CD4-positive, alpha-beta memory T cell (primary cell): ENCODE measurements around the gene COASY. TPM values are rescaled to one million over a fixed set of nuclear protein-coding genes. Genes with fewer than 3 reads are reported as not detected.
A peak's percentile ranks its signal among the peaks of the same experiment; 100 is the strongest.

Experiments used
- CTCF ChIA-PET: fragments of 350-600 bp; sonication (Branson Sonifier 250); formaldehyde crosslinking; loops from one replicate; lab custom pipeline; 2021; ENCODE audit warnings: inconsistent platforms; ENCODE audit not compliant: partially characterized antibody; lab: Charles Lee
- POLR2A ChIA-PET: fragments of 350-600 bp; sonication (Branson Sonifier 250); formaldehyde crosslinking; loops from one replicate; lab custom pipeline; 2021; ENCODE audit not compliant: partially characterized antibody; lab: Charles Lee
- DNase-seq, 5 donors: peaks; one replicate each; pipeline versions ENCODE4 v3.0.0 to v3.0.0-alpha.2; 2020 to 2022; ENCODE audit warnings: mixed read lengths in 1 of 5
- H3K27ac ChIP-seq: one replicate; pipeline ENCODE4 v1.7.0; 2013; ENCODE audit warnings: low read depth, low read length
- H3K27me3 ChIP-seq: 2 replicates; pipeline ENCODE4 v1.7.0; 2013; ENCODE audit warnings: mild to moderate bottlenecking, low read length, moderate library complexity; ENCODE audit not compliant: insufficient read depth
- H3K36me3 ChIP-seq: 2 replicates; pipeline ENCODE4 v1.7.0; 2013; ENCODE audit warnings: mild to moderate bottlenecking, low read length, moderate library complexity; ENCODE audit not compliant: insufficient read depth
- H3K4me1 ChIP-seq: 2 replicates; pipeline ENCODE4 v1.7.0; 2013; ENCODE audit warnings: mild to moderate bottlenecking, low read length, moderate library complexity; ENCODE audit not compliant: insufficient read depth
- H3K4me3 ChIP-seq, 2 donors: one replicate each; pipeline ENCODE4 v1.7.0; 2013; ENCODE audit warnings: low read length in 2 of 2, mild to moderate bottlenecking in 1 of 2
- H3K9me3 ChIP-seq, 2 donors: one replicate each; pipeline ENCODE4 v1.7.0; 2013; ENCODE audit warnings: low read length in 2 of 2, control low read depth in 1 of 2; ENCODE audit not compliant: control insufficient read depth in 1 of 2
- H3K27ac Mint-ChIP-seq, 7 donors: one replicate each; pipeline ENCODE4 v1.8.0; 2020 to 2021; ENCODE audit warnings: mixed read lengths in 7 of 7, mild to moderate bottlenecking in 6 of 7, inconsistent platforms in 3 of 7, moderate library complexity in 3 of 7
- H3K27me3 Mint-ChIP-seq, 2 donors: one replicate each; pipeline ENCODE4 v1.8.0; 2020 to 2021; ENCODE audit warnings: mixed read lengths in 2 of 2
- H3K36me3 Mint-ChIP-seq, 2 donors: one replicate each; pipeline ENCODE4 v1.8.0; 2020 to 2021; ENCODE audit warnings: mixed read lengths in 2 of 2, inconsistent platforms in 1 of 2, mild to moderate bottlenecking in 1 of 2
- H3K4me1 Mint-ChIP-seq, 4 donors: one replicate each; pipeline ENCODE4 v1.8.0; 2020 to 2021; ENCODE audit warnings: mixed read lengths in 4 of 4, mild to moderate bottlenecking in 1 of 4
- H3K4me3 Mint-ChIP-seq, 8 donors: one replicate each; pipeline ENCODE4 v1.8.0; 2020 to 2021; ENCODE audit warnings: mixed read lengths in 8 of 8, mild to moderate bottlenecking in 7 of 8, moderate library complexity in 6 of 8, inconsistent platforms in 3 of 8
- H3K9me3 Mint-ChIP-seq, 8 donors: one replicate each; pipeline ENCODE4 v1.8.0; 2020 to 2021; ENCODE audit warnings: mixed read lengths in 8 of 8, mild to moderate bottlenecking in 5 of 8, inconsistent platforms in 3 of 8, moderate library complexity in 1 of 8
- intact Hi-C: fragments of 100-400 bp; cut with micrococcal nuclease; formaldehyde crosslinking; loops from one replicate; pipeline ENCODE4 v1.15.1; 2023
- polyA plus RNA-seq, 2 donors: library from polyadenylated mRNA; unstranded; fragments of 300-500 nt; fragmentation: Illumina TruSeq; gene quantifications; one replicate each; pipeline ENCODE4 v1.2.3, GENCODE V29; 2021
- total RNA-seq, 2 experiments: library from RNA; stranded (reverse); gene quantifications; one replicate each; pipeline ENCODE4 v1.2.3, GENCODE V29; 2021

COASY gene
- total and polyA plus RNA-seq, 4 experiments from 2014 or later: 44.6 to 71.1 (median 65.6) TPM

DNA sequence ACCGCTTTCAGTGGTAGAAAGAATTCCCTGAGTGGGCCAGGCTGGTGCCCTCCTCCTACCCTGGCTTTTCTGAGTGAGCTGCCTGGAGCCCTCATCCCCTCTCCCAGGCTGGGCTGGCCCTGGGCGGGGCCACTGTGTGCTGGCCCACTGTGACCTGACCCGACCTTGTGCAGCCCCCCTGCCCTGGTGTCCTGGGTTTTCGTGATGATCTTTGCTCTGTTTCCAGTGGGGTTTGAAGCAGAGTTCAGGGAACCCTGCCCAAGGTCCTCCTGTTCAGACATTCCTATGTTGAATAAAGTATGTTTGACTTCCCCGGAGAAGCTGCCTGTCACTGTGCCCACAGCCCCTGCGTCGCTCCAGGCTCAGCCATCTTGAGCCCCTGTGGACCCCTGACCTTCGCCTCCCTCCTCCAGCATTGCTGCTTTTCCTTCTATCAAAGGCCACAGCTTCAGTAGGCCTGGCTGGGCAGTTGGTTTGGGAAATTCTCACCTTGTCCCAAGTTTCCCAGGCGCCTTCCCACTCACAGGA is 39.6 kb upstream of the COASY start:
- Mint-ChIP-seq H3K4me3 (no peak overlapping the region), H3K9me3 (no peaks in the 10 kb centered on the region), H3K36me3 (peaks cover 0 to 7% of the 10 kb centered on the region in 2 donors), H3K27me3 (no peaks in the 10 kb centered on the region), H3K4me1 (peaks cover 4 to 14% (median 6%) of the 10 kb centered on the region in 4 donors), H3K27ac (peak overlapping the region in 1 of 7 donors; percentile 29)
- CTCF ChIA-PET: interaction anchor here (0.6 to 9.2 kb wide), 2 partner anchors 91 to 96 kb away, joined by 3 to 86 read pairs; no protein-coding TSS in a partner anchor
- Histone ChIP-seq H3K4me3 (no peak overlapping the region), H3K27ac (no peak overlapping the region), H3K9me3 (no peaks in the 10 kb centered on the region), H3K36me3 (no peaks in the 10 kb centered on the region), H3K4me1 (peaks cover 6% of the 10 kb centered on the region), H3K27me3 (no peaks in the 10 kb centered on the region)
- intact Hi-C loops: no loop called here
- POLR2A ChIA-PET: no interaction called here
- DNase-seq: no peak

DNA sequence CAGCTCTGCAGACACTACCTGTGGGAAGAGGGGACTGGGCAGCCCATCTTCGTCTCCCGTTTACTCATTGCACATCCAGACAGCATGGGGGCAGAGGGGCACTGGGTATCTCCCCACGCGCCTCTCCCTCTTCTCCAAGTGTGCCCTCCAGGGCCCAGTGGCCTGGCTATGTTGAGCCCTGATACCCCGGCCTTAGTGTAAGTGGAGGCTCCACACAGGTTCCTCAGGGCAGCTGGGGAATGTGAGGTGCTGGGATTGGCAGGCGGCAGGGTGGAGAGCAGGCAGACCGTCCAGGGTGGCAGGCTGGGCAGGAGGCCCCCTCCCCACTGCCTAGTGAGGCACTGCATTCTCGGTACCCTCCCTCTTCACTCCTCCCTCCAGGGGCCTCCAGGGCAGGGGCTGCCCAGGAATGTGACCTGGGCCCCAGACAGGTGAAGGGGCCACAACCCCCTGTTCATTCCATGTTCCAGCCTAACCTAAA is 39.1 kb upstream of the COASY start:
- no peaks in the 10 kb centered on the region for H3K9me3 Mint-ChIP-seq
- intact Hi-C loops: no loop called here
- Histone ChIP-seq H3K9me3 (no peaks in the 10 kb centered on the region), H3K27me3 (no peaks in the 10 kb centered on the region), H3K36me3 (no peaks in the 10 kb centered on the region), H3K4me1 (peaks cover 1% of the 10 kb centered on the region), H3K27ac (no peak overlapping the region), H3K4me3 (no peak overlapping the region)
- ChIA-PET POLR2A (no interaction called here), CTCF (interaction anchor here (0.6 to 9.2 kb wide), 2 partner anchors 92 to 97 kb away, joined by 3 to 86 read pairs; no protein-coding TSS in a partner anchor)
- no peak overlapping the region for H3K27ac Mint-ChIP-seq
- H3K27me3 Mint-ChIP-seq: no peaks in the 10 kb centered on the region
- DNase-seq: no peak
- H3K4me3 Mint-ChIP-seq: no peak overlapping the region
- peaks cover 2 to 11% (median 5%) of the 10 kb centered on the region in 4 donors for H3K4me1 Mint-ChIP-seq
- H3K36me3 Mint-ChIP-seq: peaks cover 0 to 7% of the 10 kb centered on the region in 2 donors

DNA sequence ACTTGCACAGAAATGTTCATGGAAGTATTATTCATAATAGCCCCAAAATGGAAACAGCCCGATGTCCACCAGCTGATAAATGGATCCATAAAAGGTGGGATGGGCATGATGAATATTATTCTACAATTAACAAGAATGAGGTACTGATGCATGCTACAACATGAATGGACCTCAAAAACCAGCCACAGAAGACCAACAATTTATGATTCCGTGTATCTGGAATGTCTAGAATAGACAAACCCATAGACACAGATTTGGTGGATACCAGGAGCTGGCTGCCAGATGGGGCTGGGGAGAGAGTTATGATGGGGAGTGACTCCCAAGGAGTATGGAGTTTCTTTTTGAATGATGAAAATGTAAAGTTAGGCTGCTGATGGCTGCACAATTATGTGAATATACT is 36.7 kb upstream of the COASY start:
- Histone ChIP-seq H3K9me3 (no peaks in the 10 kb centered on the region), H3K36me3 (no peaks in the 10 kb centered on the region), H3K4me3 (no peak overlapping the region), H3K27me3 (no peaks in the 10 kb centered on the region), H3K4me1 (peaks cover 13% of the 10 kb centered on the region), H3K27ac (no peak overlapping the region)
- Mint-ChIP-seq H3K27me3 (no peaks in the 10 kb centered on the region), H3K27ac (no peak overlapping the region), H3K4me1 (peaks cover 5 to 27% (median 14%) of the 10 kb centered on the region in 4 donors), H3K4me3 (no peak overlapping the region), H3K36me3 (peaks cover 0 to 7% of the 10 kb centered on the region in 2 donors), H3K9me3 (no peaks in the 10 kb centered on the region)
- ChIA-PET CTCF (interaction anchor here (0.6 to 1.1 kb wide), 2 partner anchors 303 to 439 kb away, joined by 3 read pairs; no protein-coding TSS in a partner anchor), POLR2A (no interaction called here)
- no peak for DNase-seq
- intact Hi-C loops: no loop called here

DNA sequence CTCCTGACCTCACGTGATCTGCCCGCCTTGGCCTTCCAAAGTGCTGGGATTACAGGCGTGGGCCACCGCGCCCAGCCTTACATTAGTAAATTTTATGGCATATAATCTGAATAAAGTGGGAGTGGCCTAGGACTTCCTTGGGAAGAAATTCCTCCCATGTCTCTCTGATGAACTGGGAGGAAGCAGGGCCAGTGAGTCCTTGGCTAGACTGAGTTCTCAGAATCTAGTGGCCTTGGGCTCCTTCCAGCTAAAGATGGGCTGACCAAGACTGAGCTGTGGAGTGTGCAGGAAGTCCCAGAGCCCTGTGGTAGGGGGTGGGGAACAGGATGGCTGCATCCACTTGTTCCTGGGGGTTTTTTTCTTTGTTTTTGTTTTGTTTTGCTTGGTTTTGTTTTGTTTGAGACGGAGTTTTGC is 35.9 kb upstream of the COASY start:
- no peak for DNase-seq
- peak overlapping the region in 1 of 7 donors; percentile 35 for H3K27ac Mint-ChIP-seq
- peaks cover 11 to 35% (median 21%) of the 10 kb centered on the region in 4 donors for H3K4me1 Mint-ChIP-seq
- Histone ChIP-seq H3K27me3 (no peaks in the 10 kb centered on the region), H3K4me3 (no peak overlapping the region), H3K36me3 (no peaks in the 10 kb centered on the region), H3K4me1 (peaks cover 21% of the 10 kb centered on the region), H3K9me3 (no peaks in the 10 kb centered on the region), H3K27ac (no peak overlapping the region)
- peaks cover 0 to 7% of the 10 kb centered on the region in 2 donors for H3K36me3 Mint-ChIP-seq
- intact Hi-C loops: no loop called here
- H3K9me3 Mint-ChIP-seq: no peaks in the 10 kb centered on the region
- H3K27me3 Mint-ChIP-seq: no peaks in the 10 kb centered on the region
- H3K4me3 Mint-ChIP-seq: peak overlapping the region in 1 of 8 donors; percentile 41
- CTCF ChIA-PET: interaction anchor here (1.5 to 1.8 kb wide), 3 partner anchors 8 to 98 kb away, joined by 3 to 8 read pairs (median 7); no protein-coding TSS in a partner anchor
- POLR2A ChIA-PET: interaction anchor here (1.7 kb wide), 1 partner anchor 137 kb away, joined by 4 read pairs; the partner anchor contains the start of gene STAT3

DNA sequence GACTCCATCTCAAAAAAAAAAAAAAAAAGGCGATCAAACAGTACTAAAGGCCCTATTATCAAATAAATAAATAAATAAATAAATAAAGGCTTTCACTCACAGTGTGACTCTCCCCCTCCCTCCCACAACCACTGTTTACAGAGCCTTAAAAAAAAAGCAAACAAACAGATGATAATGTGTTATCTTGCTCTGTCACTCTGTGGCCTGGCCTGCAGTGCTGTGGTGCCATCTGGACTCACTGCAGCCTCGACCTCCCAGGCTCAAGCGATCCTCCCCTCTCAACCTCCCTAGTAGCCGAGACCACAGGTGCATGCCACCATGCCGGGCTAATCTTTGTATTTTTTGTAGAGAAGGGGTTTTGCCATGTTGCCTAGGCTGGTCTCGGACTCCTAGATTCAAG is 34.0 kb upstream of the COASY start:
- Histone ChIP-seq H3K27ac (no peak overlapping the region), H3K36me3 (no peaks in the 10 kb centered on the region), H3K4me3 (no peak overlapping the region), H3K27me3 (no peaks in the 10 kb centered on the region), H3K4me1 (peaks cover 29% of the 10 kb centered on the region), H3K9me3 (no peaks in the 10 kb centered on the region)
- Mint-ChIP-seq H3K27me3 (no peaks in the 10 kb centered on the region), H3K27ac (no peak overlapping the region), H3K4me3 (no peak overlapping the region), H3K4me1 (peaks cover 17 to 44% (median 29%) of the 10 kb centered on the region in 4 donors), H3K9me3 (no peaks in the 10 kb centered on the region), H3K36me3 (no peaks in the 10 kb centered on the region)
- POLR2A ChIA-PET: interaction anchor here (0.5 to 1.7 kb wide), 4 partner anchors 27 to 662 kb away, joined by 3 to 4 read pairs (median 4); partner anchors contain the start of gene STAT3
- intact Hi-C loops: loop anchor here (1.0 kb wide), 2 partner anchors 11 to 100 kb away; no protein-coding TSS in a partner anchor
- CTCF ChIA-PET: interaction anchor here (0.6 to 1.8 kb wide), 11 partner anchors 10 to 216 kb away, joined by 3 to 9 read pairs (median 5); partner anchors contain the start of genes CAVIN1 and STAT3
- DNase-seq: no peak

DNA sequence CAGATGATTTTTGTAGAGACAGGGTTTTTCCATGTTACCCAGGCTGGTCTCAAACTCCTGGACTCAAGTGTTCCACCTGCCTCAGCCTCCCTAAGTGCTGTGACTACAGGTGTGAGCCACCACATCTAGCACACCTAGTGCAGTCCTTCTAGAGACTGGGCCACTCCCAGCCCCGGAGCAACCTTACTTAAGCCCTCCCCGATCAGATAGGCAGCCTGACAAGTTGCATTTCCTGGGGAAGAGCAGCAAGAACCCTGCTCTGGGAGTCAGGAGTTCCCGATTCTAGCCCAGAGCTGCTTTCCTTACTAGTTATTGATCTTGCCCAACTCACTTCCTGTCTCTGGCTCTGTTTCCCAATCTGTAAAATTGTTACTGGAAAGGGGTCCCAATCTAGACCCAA is 32.9 kb upstream of the COASY start:
- Mint-ChIP-seq H3K36me3 (no peaks in the 10 kb centered on the region), H3K4me3 (peak overlapping the region in 1 of 8 donors; percentile 5), H3K9me3 (no peaks in the 10 kb centered on the region), H3K27ac (peak overlapping the region in 2 of 7 donors; percentile 24 to 36), H3K4me1 (peaks cover 17 to 48% (median 34%) of the 10 kb centered on the region in 4 donors), H3K27me3 (no peaks in the 10 kb centered on the region)
- H3K27ac ChIP-seq: no peak overlapping the region
- H3K4me3 ChIP-seq: no peak overlapping the region
- H3K27me3 ChIP-seq: no peaks in the 10 kb centered on the region
- H3K36me3 ChIP-seq: no peaks in the 10 kb centered on the region
- H3K9me3 ChIP-seq: no peaks in the 10 kb centered on the region
- intact Hi-C loops: no loop called here
- ChIA-PET CTCF (interaction anchor here (0.7 to 1.8 kb wide), 3 partner anchors 20 to 216 kb away, joined by 4 to 7 read pairs (median 4); no protein-coding TSS in a partner anchor), POLR2A (no interaction called here)
- peaks cover 29% of the 10 kb centered on the region for H3K4me1 ChIP-seq
- no peak for DNase-seq

DNA sequence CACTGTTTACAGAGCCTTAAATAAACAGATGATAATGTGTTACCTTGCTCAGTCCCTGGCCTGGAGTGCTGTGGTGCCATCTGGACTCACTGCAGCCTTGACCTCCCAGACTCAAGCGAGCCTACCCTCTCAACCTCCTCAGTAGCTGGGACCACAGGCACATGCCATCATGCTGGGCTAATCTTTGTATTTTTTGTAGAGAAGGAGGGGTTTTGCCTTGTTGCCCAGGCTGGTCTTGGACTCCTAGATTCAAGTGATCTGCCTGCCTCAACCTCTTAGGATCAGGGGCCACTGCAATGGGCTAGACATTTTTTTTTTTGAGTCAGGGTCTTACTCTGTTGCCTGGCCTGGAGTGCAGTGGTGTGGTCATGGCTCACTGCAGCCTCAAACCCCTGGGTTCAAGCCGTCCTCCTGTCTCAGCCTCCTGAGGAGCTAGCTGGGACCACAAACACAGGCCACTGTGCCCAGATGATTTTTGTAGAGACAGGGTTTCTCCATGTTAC is 30.9 kb upstream of the COASY start:
- POLR2A ChIA-PET: interaction anchor here (1.1 to 2.7 kb wide), 9 partner anchors 10 to 143 kb away, joined by 3 to 10 read pairs (median 5); partner anchors contain the start of genes PSMC3IP and STAT3
- intact Hi-C loops: loop anchor here (5.0 kb wide), 2 partner anchors 46 to 146 kb away; partner anchors contain the start of genes PLEKHH3 and PSMC3IP
- no peaks in the 10 kb centered on the region for H3K36me3 ChIP-seq
- peak overlapping the region in 5 of 8 donors; percentile 32 to 92 (median 44) for H3K4me3 Mint-ChIP-seq
- CTCF ChIA-PET: interaction anchor here (0.7 to 4.0 kb wide), 7 partner anchors 12 to 466 kb away, joined by 3 to 27 read pairs (median 5); no protein-coding TSS in a partner anchor
- peak overlapping the region; percentile 4 to 86 (median 73) for H3K27ac Mint-ChIP-seq
- no peaks in the 10 kb centered on the region for H3K9me3 Mint-ChIP-seq
- no peaks in the 10 kb centered on the region for H3K9me3 ChIP-seq
- H3K27ac ChIP-seq: no peak overlapping the region
- peaks cover 40% of the 10 kb centered on the region for H3K4me1 ChIP-seq
- H3K27me3 ChIP-seq: no peaks in the 10 kb centered on the region
- peaks cover 21 to 53% (median 39%) of the 10 kb centered on the region in 4 donors for H3K4me1 Mint-ChIP-seq
- no peak for DNase-seq
- no peaks in the 10 kb centered on the region for H3K27me3 Mint-ChIP-seq
- no peak overlapping the region for H3K4me3 ChIP-seq
- no peaks in the 10 kb centered on the region for H3K36me3 Mint-ChIP-seq
